Stimulated activated CD8-positive, alpha-beta memory T cell treated with anti-CD3 and anti-CD28 coated beads, Interleukin-7, amount 100 ng/mL, for 4 hours (primary cell): ENCODE data around the gene GBA3.

Experiments used
- DNase-seq, 2 donors: peaks; one replicate each; pipeline ENCODE4 v3.0.0-alpha.2; 2020; ENCODE audit warnings: low read depth in 2 of 2

GBA3 gene

DNA sequence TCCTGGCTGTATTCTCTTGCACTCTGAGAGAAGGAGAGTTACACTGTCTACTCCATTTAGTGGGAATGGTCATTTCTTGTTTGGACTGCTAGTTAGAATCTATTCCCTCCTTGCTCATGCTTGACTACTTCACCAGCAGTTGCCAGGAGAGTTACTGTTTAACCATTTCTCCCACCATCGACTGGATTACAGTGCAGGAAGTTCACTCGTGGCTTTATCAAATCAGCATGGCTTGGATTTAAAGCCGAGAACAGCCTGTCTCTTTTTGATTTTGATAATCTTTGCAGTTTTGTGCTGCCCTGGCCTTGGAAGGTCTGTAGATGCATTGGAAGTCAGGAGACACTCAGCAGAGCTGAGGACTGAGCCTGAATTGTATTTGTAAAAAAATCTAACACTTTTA lies 3.2 kb downstream of the GBA3 start:
- no peak for DNase-seq

DNA sequence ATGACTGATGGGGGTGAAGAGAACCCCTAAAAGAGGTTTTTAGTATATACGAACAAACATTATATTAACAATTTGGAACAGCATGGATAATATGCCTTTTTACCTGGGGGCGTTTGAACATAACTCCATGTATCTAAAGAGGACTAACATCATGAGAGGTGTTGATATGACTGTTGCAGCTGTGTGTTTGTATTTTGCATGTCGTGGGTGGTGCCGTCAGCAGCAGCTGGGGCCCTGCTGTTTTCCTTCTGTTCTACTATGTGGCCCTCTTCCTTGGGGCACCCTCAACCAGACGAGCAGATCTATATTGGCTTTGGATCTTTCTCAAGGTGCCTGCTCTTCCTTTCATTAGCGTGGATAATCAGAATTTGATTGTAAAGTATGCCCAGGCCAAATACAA lies 11.2 kb downstream of the GBA3 start:
- DNase-seq: no peak

DNA sequence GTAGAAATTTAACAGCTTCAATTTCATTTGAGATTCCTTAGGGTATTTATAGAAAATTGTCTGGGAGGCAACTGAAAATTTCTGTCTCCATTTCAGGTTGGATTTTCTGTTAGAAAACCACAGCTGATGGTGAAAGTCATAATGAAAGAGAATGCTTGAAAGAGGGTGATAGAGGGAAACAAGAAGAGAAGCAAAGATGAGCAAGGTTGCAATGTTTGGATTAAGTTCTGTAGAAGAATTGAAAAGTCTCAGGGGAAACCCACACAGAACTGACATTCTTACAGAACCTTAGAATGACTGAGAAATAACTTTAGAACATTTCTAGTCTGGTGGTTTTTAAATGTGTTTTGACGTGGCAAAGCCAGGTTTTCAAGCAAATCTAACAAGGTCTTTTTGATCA lies 14.7 kb downstream of the GBA3 start:
- DNase-seq: no peak

DNA sequence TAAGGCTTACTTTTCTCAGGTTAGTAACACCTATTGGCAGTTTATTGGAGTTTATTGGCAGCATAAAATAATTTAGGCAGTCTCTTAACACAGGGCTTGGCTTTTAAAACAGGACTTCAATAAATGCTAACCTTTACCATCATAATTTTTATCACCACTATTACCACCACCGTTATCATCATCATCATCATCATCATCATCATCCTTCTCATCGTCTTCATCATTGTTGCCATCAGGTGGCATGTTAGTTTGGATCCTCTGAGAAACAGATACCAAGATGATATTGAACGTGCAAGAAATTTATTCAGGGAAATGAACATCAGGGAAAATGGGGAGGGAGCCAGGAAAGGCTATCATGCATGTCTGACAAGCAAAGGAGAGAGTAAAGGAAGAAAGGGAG lies 16.2 kb downstream of the GBA3 start:
- DNase-seq: no peak

DNA sequence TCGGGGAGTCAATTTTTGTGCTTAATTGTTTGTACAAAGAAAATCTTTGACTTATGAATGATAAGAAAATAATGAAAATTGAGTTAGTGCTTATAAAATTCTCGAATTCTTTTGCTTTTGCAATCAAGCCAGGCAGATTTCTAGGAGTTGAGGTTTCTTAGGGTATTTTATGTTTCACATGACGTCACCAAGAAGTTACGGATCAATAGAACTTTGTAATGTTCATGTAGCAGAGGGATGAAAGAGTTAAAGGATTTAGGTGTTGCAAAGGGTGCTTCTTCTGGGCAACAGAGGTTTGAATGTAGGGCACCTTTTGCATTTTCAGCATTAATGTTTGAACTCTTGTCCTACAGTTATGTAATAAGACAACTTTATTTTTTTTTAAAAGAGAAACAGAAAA lies 19.4 kb downstream of the GBA3 start:
- DNase-seq: no peak

DNA sequence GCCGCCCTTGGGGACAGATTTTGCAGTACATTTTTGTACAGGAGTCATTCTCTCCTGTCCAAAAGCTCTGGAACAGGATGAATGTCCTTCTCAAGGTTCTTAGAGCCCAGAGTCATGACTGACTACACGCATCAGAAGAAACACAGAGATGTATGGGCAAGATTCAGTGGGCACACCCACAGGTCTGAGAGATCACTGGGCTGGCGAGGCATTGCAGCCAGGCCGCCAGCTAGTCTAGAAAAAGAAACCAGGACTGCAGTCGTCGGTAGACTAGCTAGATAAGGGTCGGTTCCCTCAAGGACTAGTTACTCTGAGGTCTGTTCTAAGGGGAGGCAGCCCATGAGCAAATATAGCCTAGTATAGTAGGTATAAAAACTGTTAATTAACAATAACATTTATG lies 19.8 kb downstream of the GBA3 start:
- DNase-seq: no peak

DNA sequence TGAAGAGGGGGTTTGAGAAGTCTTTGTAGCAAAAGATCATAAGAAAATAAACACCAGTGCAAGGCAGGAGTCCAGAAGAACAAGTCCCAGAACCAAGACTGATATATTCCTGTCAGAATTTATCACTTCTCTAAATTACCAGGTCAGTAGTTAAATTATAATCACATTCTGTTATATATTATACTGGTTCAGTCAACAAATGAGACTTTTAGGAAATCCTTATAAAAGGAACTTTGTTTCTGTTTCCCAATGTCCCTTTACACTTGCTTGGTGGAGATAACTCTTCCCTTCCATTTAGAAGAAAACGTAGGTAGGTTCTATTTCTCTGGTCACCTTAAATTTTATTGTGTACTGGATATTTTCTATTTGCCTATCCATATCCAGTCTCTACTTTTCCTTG lies 21.1 kb downstream of the GBA3 start:
- no peak for DNase-seq

DNA sequence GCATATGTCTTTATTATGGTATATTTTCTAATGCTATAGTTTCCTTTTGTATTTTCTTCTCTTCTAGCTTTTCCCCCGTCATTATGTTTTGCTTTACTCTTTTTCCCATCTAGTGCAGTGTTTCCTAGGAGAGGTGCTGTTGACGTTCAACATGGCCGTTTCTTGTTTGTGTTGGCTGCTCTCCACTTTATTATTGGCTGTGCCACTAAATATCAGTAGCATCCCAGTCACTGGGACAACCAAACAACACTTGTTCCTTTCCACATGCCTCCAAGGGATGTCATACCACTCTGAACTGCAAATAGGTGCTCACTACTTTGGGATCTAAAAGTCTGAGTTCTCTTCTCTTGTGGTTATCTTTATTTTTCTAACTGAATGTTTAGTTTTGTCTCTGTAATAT lies 26.5 kb downstream of the GBA3 start:
- DNase-seq: no peak

DNA sequence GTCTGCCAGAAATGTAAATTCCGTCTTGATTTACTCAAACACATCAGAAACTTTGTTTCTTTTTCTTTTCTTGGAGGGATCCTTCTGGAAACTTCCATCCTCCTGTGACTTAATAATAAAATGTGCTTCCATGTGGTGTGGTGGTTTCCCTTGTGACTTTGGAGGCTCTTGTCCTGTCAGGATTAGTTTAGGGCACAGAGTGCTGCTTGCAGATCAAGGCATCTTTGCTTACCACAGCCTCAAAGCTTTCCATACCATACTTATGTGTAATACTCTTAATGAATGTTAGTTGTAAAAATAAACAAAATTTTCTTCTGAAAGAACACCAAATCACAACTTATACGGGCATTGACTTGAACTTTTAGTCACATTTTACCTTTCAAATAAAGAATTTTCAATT lies 27.4 kb downstream of the GBA3 start:
- DNase-seq: no peak

DNA sequence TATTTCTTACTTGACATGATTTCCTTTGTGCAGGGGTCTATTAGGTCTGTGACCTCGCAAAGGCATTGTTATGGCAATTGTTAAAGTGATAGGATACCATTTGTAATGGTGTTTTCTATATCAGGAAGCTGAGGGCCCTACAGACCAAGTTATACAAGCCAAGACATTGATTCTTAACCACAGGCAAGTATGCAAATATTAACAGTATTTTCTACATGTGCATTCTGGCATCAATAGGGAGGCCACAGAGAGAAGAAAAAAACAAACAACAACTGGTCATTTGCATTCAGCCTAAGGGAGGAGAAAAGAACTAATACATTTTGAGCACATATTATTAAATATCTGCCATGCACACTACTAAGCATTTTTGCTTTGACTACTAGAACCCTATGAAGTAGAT lies 28.5 kb downstream of the GBA3 start:
- no peak for DNase-seq

DNA sequence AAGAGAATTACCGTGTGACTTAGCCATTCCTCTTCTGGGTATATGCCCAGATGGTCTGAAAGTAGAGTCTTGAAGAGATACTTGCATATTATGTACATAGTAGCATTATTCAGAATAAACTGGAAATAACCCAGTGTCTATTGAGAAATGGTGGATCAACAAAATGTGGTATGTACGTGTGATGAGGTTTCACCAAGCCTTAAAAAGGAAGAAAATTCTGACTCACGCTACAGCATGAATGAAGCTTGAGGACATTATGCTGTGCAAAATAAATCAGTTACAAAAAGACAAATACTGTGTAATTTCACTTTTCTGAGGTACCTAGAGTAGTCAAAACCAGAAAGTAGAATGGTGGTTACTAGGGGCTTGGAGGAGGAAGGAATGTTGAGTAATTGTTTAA lies 37.3 kb downstream of the GBA3 start:
- DNase-seq: no peak

DNA sequence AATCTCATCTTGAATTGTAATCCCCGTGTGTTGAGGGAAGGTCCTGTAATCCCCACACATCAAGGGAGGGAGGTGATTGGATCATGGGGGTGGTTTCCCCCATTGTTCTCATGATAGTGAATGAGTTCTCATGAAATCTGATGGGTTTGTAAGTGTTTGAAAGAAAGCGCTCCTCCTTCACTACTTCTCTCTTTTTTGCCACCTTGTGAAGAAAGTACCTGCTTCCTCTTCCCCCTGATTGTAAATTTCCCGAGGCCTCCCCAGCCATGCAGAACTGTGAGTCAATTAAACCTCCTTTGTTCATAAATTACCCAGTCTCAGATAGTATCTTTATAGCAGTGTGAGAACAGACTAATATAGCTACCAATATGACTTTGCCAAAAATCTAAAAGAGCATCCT lies 41.1 kb downstream of the GBA3 start:
- DNase-seq: no peak

DNA sequence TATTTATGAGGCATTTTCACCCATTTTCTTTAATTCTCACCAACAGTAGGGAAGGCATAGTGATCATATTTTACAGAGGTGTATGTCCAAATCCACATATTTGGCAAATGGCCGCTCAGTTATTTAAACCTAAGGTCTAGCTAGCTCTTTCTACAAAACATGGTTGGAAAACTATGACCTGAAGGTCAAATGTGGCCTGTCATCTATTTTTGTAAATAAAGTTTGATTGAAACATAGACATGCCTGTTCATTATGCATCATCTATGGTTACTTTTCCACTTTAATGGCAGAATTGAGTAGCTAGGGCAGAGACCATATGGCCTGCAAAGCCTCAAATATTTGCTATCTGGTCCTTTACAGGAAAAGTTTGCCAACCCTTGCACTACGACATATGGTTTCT lies 44.2 kb downstream of the GBA3 start:
- DNase-seq: no peak

DNA sequence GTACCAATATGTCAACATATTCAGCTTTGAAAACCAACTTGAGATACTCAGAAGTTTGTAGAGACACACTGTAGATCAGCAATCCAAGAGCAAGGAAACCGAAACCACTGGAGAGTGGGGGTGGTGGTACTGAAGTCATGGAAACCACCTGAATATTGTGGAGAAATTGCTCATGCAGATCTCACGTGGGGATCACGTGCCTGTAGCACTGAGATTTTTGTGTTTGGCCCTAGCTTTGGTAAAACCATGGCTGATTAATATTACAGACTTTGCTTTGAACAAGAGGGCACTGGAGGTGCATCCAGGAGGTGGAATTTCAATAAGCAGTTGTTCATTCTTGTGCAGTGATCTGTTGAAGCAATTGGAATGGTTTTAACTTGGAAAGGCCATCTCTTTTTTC lies 47.2 kb downstream of the GBA3 start:
- no peak for DNase-seq

DNA sequence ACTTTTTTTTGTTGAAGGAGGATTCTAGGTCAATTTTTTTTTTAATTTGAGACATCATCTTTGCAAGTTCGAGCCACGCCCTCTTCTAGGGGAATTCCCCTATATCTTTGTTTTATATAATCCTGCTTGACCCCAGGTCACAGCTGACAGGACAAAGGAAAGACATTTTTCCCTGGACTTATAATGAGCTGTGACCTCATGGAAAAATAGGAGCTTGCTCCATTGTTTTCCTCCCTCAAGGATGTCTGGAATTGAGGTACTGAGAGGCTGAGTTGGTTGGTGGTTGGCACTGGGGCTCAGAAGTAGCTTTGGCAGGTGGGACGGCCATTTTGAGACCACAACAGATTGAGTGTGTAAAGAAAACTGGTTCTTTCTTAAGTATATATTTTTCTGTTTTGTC lies 49.0 kb downstream of the GBA3 start:
- no peak for DNase-seq

DNA sequence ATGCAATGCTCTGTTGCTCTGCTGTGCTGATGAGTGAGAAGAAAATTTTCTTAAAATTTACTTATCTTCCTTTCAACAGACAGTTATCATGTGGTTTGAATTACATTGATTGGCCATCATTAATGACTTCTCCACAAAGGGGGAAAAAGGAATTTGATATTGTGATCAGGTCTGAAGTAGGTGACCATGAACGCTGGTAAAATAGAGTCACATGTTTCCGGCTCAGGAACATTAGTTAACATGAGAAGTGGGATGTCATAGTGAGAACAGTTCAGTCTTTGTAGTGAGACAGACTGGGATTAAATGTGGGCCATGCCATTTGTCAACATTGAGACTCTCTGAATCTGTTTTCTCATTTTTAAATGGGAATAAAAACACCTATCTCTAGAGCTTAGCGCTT lies 50.6 kb downstream of the GBA3 start:
- no peak for DNase-seq

DNA sequence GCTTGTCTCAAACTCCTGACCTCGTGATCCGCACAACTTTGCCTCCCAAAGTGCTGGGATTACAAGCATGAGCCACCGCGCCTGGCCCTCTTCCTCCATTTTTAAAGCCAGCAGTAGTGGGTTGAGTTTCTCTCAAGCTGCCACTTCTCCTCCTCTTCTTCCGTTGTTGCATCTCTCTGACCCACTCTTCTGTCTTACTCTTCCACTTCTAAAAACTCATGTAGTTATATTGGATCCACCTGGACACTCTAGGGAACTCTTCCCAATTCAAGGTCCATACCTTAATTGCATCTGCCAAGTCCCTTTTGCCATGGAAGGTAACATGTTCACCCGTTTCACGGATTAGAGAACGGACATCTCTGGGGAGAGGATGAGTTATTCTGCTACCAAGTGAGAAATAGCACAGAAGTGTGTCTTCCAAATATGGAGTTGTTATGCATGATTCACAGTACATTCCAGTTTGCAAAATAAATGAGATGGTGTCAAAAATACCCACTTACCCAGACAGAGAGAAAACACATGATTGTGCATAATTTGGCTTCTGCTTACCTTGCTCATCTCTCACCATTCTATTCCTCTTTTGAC lies 51.8 kb downstream of the GBA3 start:
- no peak for DNase-seq

DNA sequence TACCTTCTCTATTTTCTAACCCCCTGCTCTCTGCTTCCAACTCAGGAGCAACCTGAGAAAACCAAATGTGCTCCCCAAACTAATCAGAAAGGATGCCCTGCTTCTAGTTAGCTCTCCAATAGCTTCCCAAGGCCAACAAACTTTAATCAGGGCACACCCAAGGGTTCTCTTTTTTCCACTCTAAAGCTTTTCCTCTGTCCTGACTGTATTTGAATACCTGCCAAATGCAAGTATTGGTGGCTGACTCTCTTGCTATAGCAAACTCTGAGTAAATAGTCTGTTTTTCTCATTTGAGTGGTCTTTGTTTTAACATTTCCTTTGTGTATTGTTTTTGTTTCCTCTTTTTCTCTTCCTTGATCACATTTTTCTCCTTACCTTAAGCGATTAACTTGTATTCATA lies 52.5 kb downstream of the GBA3 start:
- DNase-seq: no peak

DNA sequence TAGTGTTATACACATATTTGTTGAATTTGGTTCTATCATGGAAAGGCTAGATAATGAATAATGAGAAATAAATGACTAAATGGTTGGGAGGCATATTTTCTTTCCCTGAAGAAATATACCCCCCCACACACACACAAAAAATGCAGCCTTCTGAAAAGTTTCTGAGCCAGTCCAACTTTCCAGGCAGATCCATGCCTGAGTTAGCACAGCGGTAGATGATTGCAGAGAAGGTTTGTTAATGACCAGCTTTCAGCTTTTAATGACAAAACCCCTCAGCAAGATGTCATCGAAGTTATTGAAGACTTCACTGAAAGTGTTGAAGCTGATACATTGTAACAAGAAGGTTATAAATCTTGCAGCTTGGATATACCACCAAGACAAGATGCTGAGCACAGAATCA lies 61.4 kb downstream of the GBA3 start:
- DNase-seq: no peak

DNA sequence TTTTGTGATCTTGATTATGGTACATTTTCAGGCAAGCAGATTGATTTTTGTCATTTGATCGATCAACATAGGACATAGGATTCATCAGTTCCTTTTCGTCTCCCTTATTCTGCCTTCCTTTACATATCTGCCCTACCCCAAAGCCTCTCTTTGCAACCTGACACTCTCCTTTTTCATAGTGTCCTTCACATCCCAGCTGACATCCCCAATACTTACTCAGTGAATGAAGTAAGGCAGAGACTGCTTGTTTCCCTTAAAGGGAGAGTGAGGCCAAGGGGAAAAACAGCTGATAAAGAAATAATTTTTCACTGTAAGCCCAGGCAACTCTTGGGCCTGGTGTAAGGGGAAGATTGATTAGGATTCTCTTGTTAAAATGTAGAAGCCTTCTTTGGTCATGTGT lies 69.8 kb downstream of the GBA3 start:
- no peak for DNase-seq

DNA sequence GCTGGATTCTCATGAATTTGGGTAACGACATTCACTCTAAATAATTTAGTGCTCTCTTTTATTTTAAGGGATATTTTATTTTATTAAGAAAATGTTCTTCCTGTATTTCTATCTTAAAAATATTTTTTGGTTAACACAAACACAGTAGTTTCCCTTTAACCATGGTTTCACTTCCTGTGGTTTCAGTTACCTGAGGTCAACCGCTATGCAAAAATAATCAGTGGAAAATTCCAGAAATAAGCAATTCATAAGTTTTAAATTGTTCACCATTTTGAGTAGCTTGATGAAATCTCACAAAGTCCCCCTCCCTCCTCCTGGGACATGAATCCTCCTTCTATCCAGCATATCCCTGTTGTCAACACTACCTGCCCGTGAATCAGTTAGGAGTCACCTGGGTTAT lies 71.4 kb downstream of the GBA3 start:
- DNase-seq: no peak

DNA sequence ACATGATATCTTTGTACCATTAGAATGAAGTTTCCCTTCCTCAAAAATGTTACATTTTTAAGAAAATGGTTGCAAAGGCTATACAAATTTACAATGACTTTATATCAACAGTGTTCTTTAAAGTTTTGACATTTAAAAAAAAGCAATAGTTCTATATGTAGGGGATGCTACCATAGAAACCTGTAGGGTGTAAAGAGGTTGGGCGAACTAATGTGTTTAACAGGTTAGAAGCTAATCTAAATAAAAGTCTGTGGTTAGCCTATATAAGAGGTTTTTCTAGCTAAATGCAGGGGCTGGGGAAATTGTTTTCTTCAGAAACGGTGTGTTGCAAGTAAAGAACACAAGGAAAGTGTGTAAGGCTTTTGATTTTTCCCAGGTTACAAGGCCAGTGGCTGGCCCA lies 73.3 kb downstream of the GBA3 start:
- DNase-seq: no peak

DNA sequence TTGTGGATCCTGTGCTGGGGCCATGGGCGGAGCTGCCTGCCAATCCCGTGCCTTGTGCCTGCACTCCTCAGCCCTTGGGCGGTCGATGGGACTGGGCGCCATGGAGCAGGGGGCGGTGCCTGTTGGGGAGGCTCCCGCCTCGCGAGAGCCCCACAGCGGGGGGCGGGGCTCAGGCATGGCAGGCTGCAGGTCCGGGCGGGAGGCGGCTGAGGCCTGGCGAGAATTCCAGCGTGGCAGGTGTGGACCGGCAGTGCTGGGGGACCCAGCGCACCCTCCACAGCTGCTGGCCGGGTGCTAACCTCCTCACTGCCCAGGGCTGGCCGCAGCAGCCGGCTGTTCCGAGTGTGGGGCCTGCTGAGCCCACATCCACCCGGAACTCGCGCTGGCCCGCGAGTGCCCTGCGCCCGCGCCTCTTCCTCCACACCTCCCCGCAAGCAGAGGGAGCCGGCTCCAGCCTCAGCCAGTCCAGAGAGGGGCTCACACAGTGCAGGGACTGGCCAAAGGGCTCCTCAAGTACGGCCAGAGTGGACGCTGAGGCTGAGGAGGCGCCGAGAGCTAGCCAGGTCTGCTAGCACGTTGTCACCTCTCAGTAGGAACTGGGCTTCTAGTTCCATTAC lies 85.9 kb downstream of the GBA3 start:
- no peak for DNase-seq

DNA sequence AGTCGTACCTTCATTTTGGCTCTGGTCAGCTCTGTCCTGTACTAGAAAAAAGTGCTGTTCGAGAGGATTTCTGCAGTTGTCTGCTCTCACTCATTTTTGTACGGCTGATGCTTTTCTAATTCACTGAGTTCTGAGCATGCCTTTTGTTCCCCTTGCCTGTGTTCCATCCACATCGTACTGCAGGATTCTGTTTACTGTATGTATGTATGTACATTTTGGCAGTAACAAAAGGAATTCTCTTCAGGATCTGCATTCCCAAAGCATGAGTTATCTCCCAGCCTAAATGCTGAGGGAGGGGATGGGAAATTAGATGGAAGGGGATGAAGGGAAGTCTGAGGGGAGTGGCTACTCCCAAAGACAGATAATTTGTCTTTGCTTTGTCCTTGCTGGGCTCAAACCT lies 87.6 kb downstream of the GBA3 start:
- DNase-seq: no peak
